Endothelial cell of umbilical vein (primary cell): ENCODE measurements around the gene FIZ1. TPM values are rescaled to one million over a fixed set of nuclear protein-coding genes. Genes with fewer than 3 reads are reported as not detected.

Experiments used
- BruUV-seq: library from RNA; stranded (reverse); fragments of 400-500 nt; replicated peaks from 2 replicates; lab custom pipeline; 2021; lab: Mats Ljungman, UMichigan
- CTCF ChIA-PET: fragments of 300-600, 350-600 bp; sonication (Branson Sonifier 250); formaldehyde crosslinking; loops from one replicate; lab custom pipeline; 2021; ENCODE audit warnings: antibody characterized with exemption, inconsistent platforms; lab: Charles Lee
- POLR2A ChIA-PET: fragments of 300-600, 350-600 bp; sonication (Branson Sonifier 250); formaldehyde crosslinking; loops from one replicate; lab custom pipeline; 2021; ENCODE audit warnings: antibody characterized with exemption, inconsistent platforms; lab: Charles Lee
- DNase-seq: peaks from one replicate; pipeline ENCODE4 v3.0.0-alpha.2; 2011; ENCODE audit warnings: low read depth, low spot score
- FAIRE-seq: peaks from 2 replicates; lab custom pipeline; 2011; peaks lifted over from hg19 to GRCh38; lab: Jason Lieb, UNC
- H2AFZ ChIP-seq: 2 replicates; pipeline ENCODE4 v1.6.0; 2012; ENCODE audit warnings: low read depth, low read length, control low read depth, inconsistent platforms
- H3K27ac ChIP-seq: 2 replicates; pipeline ENCODE4 v1.5.1; 2011; ENCODE audit warnings: low read depth, mild to moderate bottlenecking, control low read depth, low read length, moderate library complexity; ENCODE audit not compliant: insufficient read depth
- H3K27me3 ChIP-seq, 2 experiments: 2 replicates each; pipeline versions ENCODE4 v1.6.0 to v1.6.1; 2011; ENCODE audit warnings: low read length in 2 of 2, mixed read lengths in 1 of 2; ENCODE audit not compliant: control insufficient read depth in 2 of 2, insufficient read depth in 2 of 2
- H3K36me3 ChIP-seq, 2 experiments: 2 replicates in 1 of 2; 3 replicates in 1 of 2; pipeline ENCODE4 v1.5.1; 2011; ENCODE audit warnings: low read length in 2 of 2, mild to moderate bottlenecking in 1 of 2, moderate library complexity in 1 of 2; ENCODE audit not compliant: control insufficient read depth in 2 of 2, insufficient read depth in 2 of 2; ENCODE audit errors: extremely low read depth in 1 of 2
- H3K4me1 ChIP-seq: 3 replicates; pipeline ENCODE4 v1.5.1; 2011; ENCODE audit warnings: mild to moderate bottlenecking, low read length; ENCODE audit not compliant: control insufficient read depth, insufficient read depth; ENCODE audit errors: extremely low read depth
- H3K4me2 ChIP-seq: 2 replicates; pipeline ENCODE4 v1.6.1; 2011; ENCODE audit warnings: low read length, control low read depth, mixed read lengths; ENCODE audit not compliant: insufficient read depth
- H3K4me3 ChIP-seq, 3 experiments: fragments of 200-600 bp in 1 of 3; sonication (generic), shearing (Covaris generic) in 1 of 3; replicated peaks in 1 of 3; 2 replicates each; pipeline ENCODE4 v1.5.1; 2011 to 2016; ENCODE audit warnings: control low read depth in 3 of 3, low read length in 3 of 3, mild to moderate bottlenecking in 2 of 3, inconsistent platforms in 1 of 3, low read depth in 1 of 3, moderate library complexity in 1 of 3; ENCODE audit not compliant: insufficient read depth in 1 of 3
- H3K79me2 ChIP-seq: 2 replicates; pipeline ENCODE4 v1.6.0; 2012; ENCODE audit warnings: low read length, inconsistent platforms; ENCODE audit not compliant: control insufficient read depth, insufficient read depth
- H3K9ac ChIP-seq: replicated peaks from 2 replicates; pipeline ENCODE3; 2011; ENCODE audit warnings: low read length, control low read depth; ENCODE audit not compliant: insufficient read depth; ENCODE audit errors: extremely low read depth
- H3K9me1 ChIP-seq: replicated peaks from 3 replicates; pipeline ENCODE4 v1.6.0; 2011; ENCODE audit warnings: mild to moderate bottlenecking, low read length; ENCODE audit not compliant: control insufficient read depth, insufficient read depth; ENCODE audit errors: extremely low read depth
- H3K9me3 ChIP-seq: replicated peaks from 2 replicates; pipeline ENCODE4 v1.5.1; 2012; ENCODE audit warnings: low read length, inconsistent platforms; ENCODE audit not compliant: control insufficient read depth, insufficient read depth
- H4K20me1 ChIP-seq: replicated peaks from 2 replicates; pipeline ENCODE3; 2011; ENCODE audit warnings: mild to moderate bottlenecking, low read length; ENCODE audit not compliant: control insufficient read depth, insufficient read depth; ENCODE audit errors: extremely low read depth
- EZH2 ChIP-seq: IDR thresholded peaks from 2 replicates; pipeline ENCODE4 v1.6.1; 2012; ENCODE audit warnings: borderline replicate concordance, low read depth, mild to moderate bottlenecking, moderate library complexity, low read length, inconsistent platforms; ENCODE audit not compliant: severe bottlenecking
- FOS ChIP-seq: IDR thresholded peaks from 2 replicates; pipeline ENCODE4 v1.6.1; 2011; ENCODE audit warnings: mild to moderate bottlenecking, low read length, moderate library complexity, borderline replicate concordance; ENCODE audit not compliant: insufficient read depth
- GATA2 ChIP-seq: IDR thresholded peaks from 2 replicates; pipeline ENCODE4 v1.7.0; 2011; ENCODE audit warnings: low read depth, mild to moderate bottlenecking, moderate library complexity, mixed read lengths, low read length; ENCODE audit not compliant: insufficient read length, insufficient read depth
- JUN ChIP-seq: IDR thresholded peaks from 2 replicates; pipeline ENCODE4 v1.6.1; 2011; ENCODE audit warnings: borderline replicate concordance, low read depth; ENCODE audit not compliant: insufficient read length, insufficient read depth
- MYC ChIP-seq: IDR thresholded peaks from one replicate; pipeline ENCODE4 v1.6.1; 2011; ENCODE audit warnings: mild to moderate bottlenecking, low read depth, low read length
- POLR2A ChIP-seq: IDR thresholded peaks from 2 replicates; pipeline ENCODE4 v1.6.1; 2012; ENCODE audit warnings: low read depth, mild to moderate bottlenecking, control low read depth, low read length
- POLR2AphosphoS5 ChIP-seq: IDR thresholded peaks from 2 replicates; pipeline ENCODE4 v1.6.1; 2012; ENCODE audit warnings: low read depth, mild to moderate bottlenecking, control low read depth, low read length, moderate library complexity; ENCODE audit not compliant: insufficient read depth
- dilution Hi-C: fragments of 300-500 bp; cut with MboI; formaldehyde crosslinking; loops from one replicate; pipeline ENCODE4 v1.15.0; 2019; ENCODE audit warnings: low sequenced_read_pairs; ENCODE audit not compliant: extremely low pct_ligation_motif_present
- intact Hi-C: fragments of 100-400 bp; cut with micrococcal nuclease; formaldehyde crosslinking; loops from one replicate; pipeline ENCODE4 v1.10.0; 2022
- polyA plus RNA-seq, 4 experiments: library from polyadenylated mRNA; depleted of rRNA in 3 of 4; stranded (reverse) in 3 of 4; unstranded in 1 of 4; fragments of >200 nt; gene quantifications; 2 replicates each; pipeline versions ENCODE4 v1.2.1 to v1.2.3, GENCODE V29; 2011 to 2012; ENCODE audit warnings: missing spikeins in 1 of 4
- total RNA-seq: library from RNA; stranded (reverse); gene quantifications from 2 replicates; pipeline ENCODE4 v1.2.3, GENCODE V29; 2021
- TF ChIP-seq, protein P1 (sequence below): IDR thresholded peaks from 2 replicates; pipeline ENCODE4 v1.6.1; 2011; ENCODE audit not compliant: insufficient read depth, insufficient read length
- TF ChIP-seq, protein P2 (sequence below), 2 donors: IDR thresholded peaks; 1 replicate in 1 of 2; 2 replicates in 1 of 2; pipeline ENCODE4 v1.5.1; 2011; ENCODE audit warnings: low read length in 2 of 2, mild to moderate bottlenecking in 2 of 2, moderate library complexity in 2 of 2, control low read depth in 1 of 2, inconsistent platforms in 1 of 2, low read depth in 1 of 2; ENCODE audit not compliant: insufficient read depth in 1 of 2; ENCODE audit errors: extremely low read depth in 1 of 2

Gene FIZ1
- total and polyA plus RNA-seq, 2 donors (not counting 3 experiments of a cell fraction or from before 2014, with no cell fraction given), result 6.6 to 15.6 TPM

DNA sequence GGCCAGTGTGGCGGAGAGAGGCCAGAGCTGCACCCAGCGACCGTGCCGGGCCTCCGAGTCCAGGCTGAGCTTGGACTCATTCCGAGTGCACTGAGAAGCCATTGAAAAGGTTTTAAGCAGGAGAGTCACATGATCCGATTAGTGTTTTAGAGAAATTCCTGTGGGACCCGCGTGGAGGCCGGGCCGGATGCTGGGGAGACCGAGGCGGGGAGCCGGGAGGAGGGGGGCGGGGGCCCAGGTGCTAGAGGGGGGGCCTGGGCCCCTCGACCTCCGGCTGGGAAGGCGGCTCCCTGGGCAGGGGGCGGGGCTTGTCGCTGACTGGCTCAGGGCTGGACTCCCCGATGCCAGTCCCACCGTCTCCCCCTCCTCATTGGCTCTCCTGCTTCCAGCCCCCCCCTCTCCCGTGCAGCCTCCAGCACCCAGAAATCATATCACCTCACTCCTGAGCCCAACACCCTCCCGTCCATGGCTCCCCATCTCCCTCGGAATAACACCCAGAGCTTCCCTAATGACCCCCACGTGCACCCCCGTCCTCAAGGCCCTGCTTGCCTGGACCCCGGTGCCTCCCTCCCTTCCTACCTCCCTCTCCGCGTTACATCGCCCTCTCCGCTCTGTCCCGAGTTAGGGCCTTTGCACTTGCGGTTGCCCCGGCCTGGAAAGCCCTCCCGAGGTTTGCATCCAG, 13.5 kb downstream of the FIZ1 start:
- Histone ChIP-seq H3K9me3 (no peaks in the 10 kb centered on the region), H3K36me3 (no peaks in the 10 kb centered on the region), H3K27ac (no peak overlapping the region), H3K9me1 (no peaks in the 10 kb centered on the region), H3K27me3 (peaks cover 4 to 7% of the 10 kb centered on the region in 2 experiments), H3K79me2 (no peaks in the 10 kb centered on the region), H3K4me2 (no peak overlapping the region), H3K9ac (no peak overlapping the region), H2AFZ (peak overlapping the region; percentile 58), H3K4me1 (peaks cover 4% of the 10 kb centered on the region), H3K4me3 (peak overlapping the region in 1 of 3 experiments; percentile 22), H4K20me1 (no peaks in the 10 kb centered on the region)
- peak; percentile 18 for FAIRE-seq
- POLR2A ChIA-PET, result interaction anchor here (0.5 to 2.3 kb wide), 2 partner anchors 14 to 61 kb away, joined by 3 to 8 read pairs; partner anchors contain the start of genes FIZ1 and ZNF524
- peak; percentile 68 for DNase-seq
- no peak for TF ChIP-seq POLR2AphosphoS5
- TF ChIP-seq, protein P1, sequence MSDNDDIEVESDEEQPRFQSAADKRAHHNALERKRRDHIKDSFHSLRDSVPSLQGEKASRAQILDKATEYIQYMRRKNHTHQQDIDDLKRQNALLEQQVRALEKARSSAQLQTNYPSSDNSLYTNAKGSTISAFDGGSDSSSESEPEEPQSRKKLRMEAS, result no peak
- TF ChIP-seq JUN, result no peak
- no peak for TF ChIP-seq POLR2A
- TF ChIP-seq EZH2, result no peak
- no peak for TF ChIP-seq GATA2
- no peak for TF ChIP-seq FOS
- TF ChIP-seq, protein P2, sequence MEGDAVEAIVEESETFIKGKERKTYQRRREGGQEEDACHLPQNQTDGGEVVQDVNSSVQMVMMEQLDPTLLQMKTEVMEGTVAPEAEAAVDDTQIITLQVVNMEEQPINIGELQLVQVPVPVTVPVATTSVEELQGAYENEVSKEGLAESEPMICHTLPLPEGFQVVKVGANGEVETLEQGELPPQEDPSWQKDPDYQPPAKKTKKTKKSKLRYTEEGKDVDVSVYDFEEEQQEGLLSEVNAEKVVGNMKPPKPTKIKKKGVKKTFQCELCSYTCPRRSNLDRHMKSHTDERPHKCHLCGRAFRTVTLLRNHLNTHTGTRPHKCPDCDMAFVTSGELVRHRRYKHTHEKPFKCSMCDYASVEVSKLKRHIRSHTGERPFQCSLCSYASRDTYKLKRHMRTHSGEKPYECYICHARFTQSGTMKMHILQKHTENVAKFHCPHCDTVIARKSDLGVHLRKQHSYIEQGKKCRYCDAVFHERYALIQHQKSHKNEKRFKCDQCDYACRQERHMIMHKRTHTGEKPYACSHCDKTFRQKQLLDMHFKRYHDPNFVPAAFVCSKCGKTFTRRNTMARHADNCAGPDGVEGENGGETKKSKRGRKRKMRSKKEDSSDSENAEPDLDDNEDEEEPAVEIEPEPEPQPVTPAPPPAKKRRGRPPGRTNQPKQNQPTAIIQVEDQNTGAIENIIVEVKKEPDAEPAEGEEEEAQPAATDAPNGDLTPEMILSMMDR (IDR thresholded peaks at IDR 0.05; ENCODE audit: extremely low read depth in 1 of 2, insufficient read depth in 1 of 2, low read depth in 1 of 2, low read length in 2 of 2), result no peak
- TF ChIP-seq MYC, result no peak
- intact Hi-C loops (no loop called here), dilution Hi-C loops (no loop called here)
- CTCF ChIA-PET, result interaction anchor here (1.0 kb wide), 2 partner anchors 18 to 69 kb away, joined by 3 to 4 read pairs; no protein-coding TSS in a partner anchor
- no TSS peak for BruUV-seq
